Uterus (tissue), 4 donors: ENCODE data around the gene MKX. TPM values are rescaled to one million over a fixed set of nuclear protein-coding genes. Genes with fewer than 3 reads are reported as not detected.

Experiments
- DNase-seq, 2 donors: peaks; one replicate each; pipeline ENCODE4 v3.0.0-alpha.2; 2019 to 2020
- H3K27ac ChIP-seq, 2 donors: fragments of 200-600 bp; sonication (generic); 1 replicate in 1 of 2; 2 replicates in 1 of 2; pipeline ENCODE4 v1.5.1; 2016 to 2018
- H3K27me3 ChIP-seq, 2 donors: fragments of 200-600 bp; sonication (generic); one replicate each; pipeline ENCODE4 v1.5.1; 2018 to 2019; ENCODE audit warnings: control low read depth in 1 of 2
- H3K36me3 ChIP-seq, 2 donors: fragments of 200-600 bp; sonication (generic); one replicate each; pipeline ENCODE4 v1.5.1; 2019; ENCODE audit warnings: control low read depth in 1 of 2
- H3K4me1 ChIP-seq, 2 donors: fragments of 200-600 bp; sonication (generic); one replicate each; pipeline ENCODE4 v1.5.1; 2018 to 2019; ENCODE audit warnings: control low read depth in 1 of 2
- H3K4me3 ChIP-seq, 2 donors: fragments of 200-600 bp; sonication (generic); 1 replicate in 1 of 2; 2 replicates in 1 of 2; pipeline ENCODE4 v1.5.1; 2018 to 2019; ENCODE audit warnings: mild to moderate bottlenecking in 1 of 2
- H3K9me3 ChIP-seq, 2 donors: fragments of 200-600 bp; sonication (generic); one replicate each; pipeline ENCODE4 v1.5.1; 2019; ENCODE audit warnings: control low read depth in 1 of 2
- POLR2A ChIP-seq, 2 donors: fragments of 450-650 bp; IDR thresholded peaks; one replicate each; pipeline ENCODE4 v1.6.1; 2016; ENCODE audit warnings: antibody characterized with exemption in 2 of 2, mild to moderate bottlenecking in 1 of 2, moderate library complexity in 1 of 2
- intact Hi-C: fragments of 100-400 bp; cut with DNase I; formaldehyde crosslinking; loops from one replicate; pipeline ENCODE4 v1.15.1; 2023; ENCODE audit warnings: low total_unique reads
- total RNA-seq, 4 donors: library from RNA; depleted of rRNA in 3 of 4; stranded (reverse); fragments of >200 nt in 3 of 4; gene quantifications; one replicate each; pipeline versions ENCODE4 v1.1.0 to v1.2.4, GENCODE V29; 2014 to 2023
- TF ChIP-seq, protein P1 (sequence below), 4 experiments: fragments of 200-600 bp in 2 of 4; fragments of 450-650 bp in 2 of 4; sonication (generic) in 2 of 4; IDR thresholded peaks; one replicate each; pipeline ENCODE4 v1.5.1; 2016 to 2019; ENCODE audit warnings: antibody characterized with exemption in 4 of 4, mild to moderate bottlenecking in 2 of 4, moderate library complexity in 1 of 4
- donor health status: DM: yes; HTN: yes; CAD: no.

The MKX gene
- total RNA-seq, 4 donors from 2014 or later, result 4.4 to 7.6 (median 5.4) TPM

GRCh38 chr10:27696466-27696865 lies 49.2 kb downstream of the MKX start:
- Histone ChIP-seq H3K4me1 (no peaks in the 10 kb centered on the region), H3K27me3 (no peaks in the 10 kb centered on the region), H3K4me3 (no peak overlapping the region), H3K27ac (peak overlapping the region in 1 of 2 donors; percentile 50), H3K9me3 (no peaks in the 10 kb centered on the region), H3K36me3 (no peaks in the 10 kb centered on the region)
- TF ChIP-seq, protein P1, sequence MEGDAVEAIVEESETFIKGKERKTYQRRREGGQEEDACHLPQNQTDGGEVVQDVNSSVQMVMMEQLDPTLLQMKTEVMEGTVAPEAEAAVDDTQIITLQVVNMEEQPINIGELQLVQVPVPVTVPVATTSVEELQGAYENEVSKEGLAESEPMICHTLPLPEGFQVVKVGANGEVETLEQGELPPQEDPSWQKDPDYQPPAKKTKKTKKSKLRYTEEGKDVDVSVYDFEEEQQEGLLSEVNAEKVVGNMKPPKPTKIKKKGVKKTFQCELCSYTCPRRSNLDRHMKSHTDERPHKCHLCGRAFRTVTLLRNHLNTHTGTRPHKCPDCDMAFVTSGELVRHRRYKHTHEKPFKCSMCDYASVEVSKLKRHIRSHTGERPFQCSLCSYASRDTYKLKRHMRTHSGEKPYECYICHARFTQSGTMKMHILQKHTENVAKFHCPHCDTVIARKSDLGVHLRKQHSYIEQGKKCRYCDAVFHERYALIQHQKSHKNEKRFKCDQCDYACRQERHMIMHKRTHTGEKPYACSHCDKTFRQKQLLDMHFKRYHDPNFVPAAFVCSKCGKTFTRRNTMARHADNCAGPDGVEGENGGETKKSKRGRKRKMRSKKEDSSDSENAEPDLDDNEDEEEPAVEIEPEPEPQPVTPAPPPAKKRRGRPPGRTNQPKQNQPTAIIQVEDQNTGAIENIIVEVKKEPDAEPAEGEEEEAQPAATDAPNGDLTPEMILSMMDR (IDR thresholded peaks at IDR 0.05), result no peak
- TF ChIP-seq POLR2A (IDR thresholded peaks at IDR 0.05), result no peak
- DNase-seq, result no peak
- intact Hi-C loops, result no loop called here

DNA sequence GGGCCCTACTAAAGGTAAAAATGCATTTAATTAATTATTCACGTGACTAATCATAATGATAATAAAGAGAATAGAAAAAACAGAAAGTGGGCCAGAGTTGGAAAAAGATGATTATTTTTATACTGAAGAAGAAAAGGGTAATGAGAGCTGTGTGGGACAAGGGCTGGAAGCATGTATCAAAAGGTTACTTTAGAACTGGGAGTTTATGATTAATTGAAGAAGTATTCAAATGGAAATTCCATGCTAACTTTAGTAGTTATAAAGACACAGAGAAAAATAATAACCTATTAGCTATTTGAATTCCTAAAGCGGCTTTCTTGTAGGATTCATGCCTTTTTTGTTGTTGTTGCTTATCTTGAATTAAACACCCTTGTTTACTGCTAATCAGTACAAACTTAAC lies 49.9 kb downstream of the MKX start:
- H3K27ac ChIP-seq, result peak overlapping the region in 1 of 2 donors; percentile 50
- DNase-seq, result no peak
- H3K4me1 ChIP-seq, result no peaks in the 10 kb centered on the region
- intact Hi-C loops, result no loop called here
- H3K4me3 ChIP-seq, result no peak overlapping the region
- no peaks in the 10 kb centered on the region for H3K27me3 ChIP-seq
- H3K36me3 ChIP-seq, result no peaks in the 10 kb centered on the region
- no peaks in the 10 kb centered on the region for H3K9me3 ChIP-seq
- TF ChIP-seq, protein P1 (IDR thresholded peaks at IDR 0.05), result no peak
- no peak for TF ChIP-seq POLR2A (IDR thresholded peaks at IDR 0.05)

DNA sequence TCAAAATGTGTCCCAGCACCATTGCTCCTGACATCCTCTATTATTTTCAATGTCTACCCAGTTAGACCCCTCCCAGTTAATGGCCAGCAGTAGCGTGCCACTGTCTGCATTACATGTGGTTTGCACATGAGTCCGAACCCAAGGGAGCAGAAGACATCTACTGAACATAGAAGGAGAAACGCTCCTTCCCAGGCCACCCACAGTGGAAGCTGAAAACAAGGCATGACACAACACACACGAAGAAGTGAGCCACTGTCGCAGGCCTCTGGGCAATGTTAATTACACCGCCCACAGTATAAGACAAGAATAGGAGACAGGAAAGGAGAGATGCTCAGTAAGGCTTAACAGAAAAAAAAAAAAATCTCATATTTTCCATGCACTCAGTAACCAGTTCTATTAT lies 50.5 kb downstream of the MKX start:
- H3K4me3 ChIP-seq, result no peak overlapping the region
- no peaks in the 10 kb centered on the region for H3K27me3 ChIP-seq
- no peaks in the 10 kb centered on the region for H3K9me3 ChIP-seq
- intact Hi-C loops, result no loop called here
- TF ChIP-seq, protein P1 (IDR thresholded peaks at IDR 0.05), result no peak
- no peak for TF ChIP-seq POLR2A (IDR thresholded peaks at IDR 0.05)
- no peaks in the 10 kb centered on the region for H3K4me1 ChIP-seq
- no peak for DNase-seq
- no peaks in the 10 kb centered on the region for H3K36me3 ChIP-seq
- H3K27ac ChIP-seq, result peak overlapping the region in 1 of 2 donors; percentile 50

GRCh38 chr10:27692663-27693062 lies 53.0 kb downstream of the MKX start:
- intact Hi-C loops, result no loop called here
- no peak overlapping the region for H3K4me3 ChIP-seq
- H3K36me3 ChIP-seq, result no peaks in the 10 kb centered on the region
- TF ChIP-seq POLR2A (IDR thresholded peaks at IDR 0.05), result no peak
- TF ChIP-seq, protein P1 (IDR thresholded peaks at IDR 0.05), result no peak
- H3K27ac ChIP-seq, result peak overlapping the region in 1 of 2 donors; percentile 21
- no peaks in the 10 kb centered on the region for H3K27me3 ChIP-seq
- no peaks in the 10 kb centered on the region for H3K9me3 ChIP-seq
- no peaks in the 10 kb centered on the region for H3K4me1 ChIP-seq
- no peak for DNase-seq

DNA sequence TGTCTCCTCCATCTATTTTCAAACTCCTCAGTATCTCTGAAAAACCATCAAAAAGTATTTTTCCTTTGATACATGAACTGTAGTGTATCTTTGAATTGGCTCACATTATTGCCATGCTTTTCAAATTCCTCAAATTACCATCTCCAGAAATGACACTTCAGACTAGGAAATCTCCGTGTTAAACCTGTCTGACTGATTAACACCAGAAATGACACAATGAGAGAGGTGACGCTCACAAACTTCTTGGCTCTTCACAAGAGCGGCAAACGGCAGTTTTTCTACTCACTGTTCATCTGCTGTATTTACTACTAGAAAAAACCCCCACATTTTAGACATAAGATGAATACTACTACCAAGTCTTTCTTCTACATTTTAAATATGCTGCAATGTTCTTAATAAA lies 56.6 kb downstream of the MKX start:
- no peaks in the 10 kb centered on the region for H3K36me3 ChIP-seq
- TF ChIP-seq POLR2A (IDR thresholded peaks at IDR 0.05), result no peak
- TF ChIP-seq, protein P1 (IDR thresholded peaks at IDR 0.05), result no peak
- intact Hi-C loops, result no loop called here

More for the DNA sequence above, 56.6 kb downstream of the MKX start:
- DNase-seq, result no peak
- Histone ChIP-seq H3K27ac (no peak overlapping the region), H3K27me3 (no peaks in the 10 kb centered on the region), H3K4me1 (no peaks in the 10 kb centered on the region), H3K9me3 (no peaks in the 10 kb centered on the region), H3K4me3 (no peak overlapping the region)
